ENCODE data around the gene SLC1A6.

Gene SLC1A6

DNA sequence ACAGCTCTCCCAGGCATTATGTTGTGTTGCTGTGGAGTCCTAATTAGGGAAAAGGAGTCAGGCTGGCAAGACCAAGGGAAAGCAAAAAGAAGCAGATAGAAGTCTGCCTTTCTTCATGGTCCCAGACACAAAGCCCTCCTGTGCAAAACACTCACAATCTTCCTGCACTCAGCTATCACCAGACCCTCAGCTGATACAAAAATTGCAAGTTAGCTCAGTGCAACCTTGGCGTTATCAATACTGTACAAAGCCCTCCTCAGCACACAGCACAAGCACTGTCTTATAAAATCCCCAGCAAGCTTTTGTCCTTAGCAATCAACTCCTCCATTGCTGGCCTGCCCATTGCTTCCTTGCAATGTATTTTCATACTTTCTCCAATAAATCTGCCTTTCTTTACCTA lies 35.2 kb downstream of the SLC1A6 start:
- Histone ChIP-seq H3K4me1 (ENCODE audit: control insufficient read depth in 1 of 2, insufficient read depth in 1 of 2, low read depth in 1 of 2, low read length in 1 of 2) (no peaks in the 10 kb centered on the region), H3K27me3 (peaks cover 5% of the 10 kb centered on the region), H3K36me3 (no peaks in the 10 kb centered on the region), H3K9me3 (no peaks in the 10 kb centered on the region), H3K27ac (no peak overlapping the region), H3K4me3 (ENCODE audit: low read depth in 1 of 2, low read length in 1 of 2) (no peak overlapping the region)
- TF ChIP-seq, protein P1, sequence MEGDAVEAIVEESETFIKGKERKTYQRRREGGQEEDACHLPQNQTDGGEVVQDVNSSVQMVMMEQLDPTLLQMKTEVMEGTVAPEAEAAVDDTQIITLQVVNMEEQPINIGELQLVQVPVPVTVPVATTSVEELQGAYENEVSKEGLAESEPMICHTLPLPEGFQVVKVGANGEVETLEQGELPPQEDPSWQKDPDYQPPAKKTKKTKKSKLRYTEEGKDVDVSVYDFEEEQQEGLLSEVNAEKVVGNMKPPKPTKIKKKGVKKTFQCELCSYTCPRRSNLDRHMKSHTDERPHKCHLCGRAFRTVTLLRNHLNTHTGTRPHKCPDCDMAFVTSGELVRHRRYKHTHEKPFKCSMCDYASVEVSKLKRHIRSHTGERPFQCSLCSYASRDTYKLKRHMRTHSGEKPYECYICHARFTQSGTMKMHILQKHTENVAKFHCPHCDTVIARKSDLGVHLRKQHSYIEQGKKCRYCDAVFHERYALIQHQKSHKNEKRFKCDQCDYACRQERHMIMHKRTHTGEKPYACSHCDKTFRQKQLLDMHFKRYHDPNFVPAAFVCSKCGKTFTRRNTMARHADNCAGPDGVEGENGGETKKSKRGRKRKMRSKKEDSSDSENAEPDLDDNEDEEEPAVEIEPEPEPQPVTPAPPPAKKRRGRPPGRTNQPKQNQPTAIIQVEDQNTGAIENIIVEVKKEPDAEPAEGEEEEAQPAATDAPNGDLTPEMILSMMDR (IDR thresholded peaks at IDR 0.05): no peak

DNA sequence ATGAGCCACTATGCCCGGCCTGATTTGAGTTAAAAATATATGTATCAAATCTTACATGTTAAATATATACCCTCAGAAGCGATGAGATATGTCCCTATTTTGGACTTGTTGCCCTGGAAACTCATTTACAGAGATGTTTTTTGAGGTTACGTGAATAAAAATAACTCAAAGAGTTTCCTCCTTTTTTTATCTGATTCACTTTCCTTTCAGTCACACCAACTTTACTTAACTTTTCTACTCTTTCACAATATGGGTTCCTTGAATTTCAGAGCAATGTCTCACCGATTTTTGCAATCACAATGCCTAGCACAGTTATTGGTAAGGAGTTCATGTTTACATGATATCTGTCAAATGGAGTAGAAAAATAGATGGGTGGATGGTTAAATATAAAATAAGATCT lies 36.1 kb downstream of the SLC1A6 start:
- Histone ChIP-seq H3K4me1 (ENCODE audit: control insufficient read depth in 1 of 2, insufficient read depth in 1 of 2, low read depth in 1 of 2, low read length in 1 of 2) (no peaks in the 10 kb centered on the region), H3K4me3 (ENCODE audit: low read depth in 1 of 2, low read length in 1 of 2) (no peak overlapping the region), H3K27me3 (peaks cover 5% of the 10 kb centered on the region), H3K36me3 (no peaks in the 10 kb centered on the region), H3K27ac (no peak overlapping the region), H3K9me3 (no peaks in the 10 kb centered on the region)
- TF ChIP-seq, protein P1 (IDR thresholded peaks at IDR 0.05): no peak

DNA sequence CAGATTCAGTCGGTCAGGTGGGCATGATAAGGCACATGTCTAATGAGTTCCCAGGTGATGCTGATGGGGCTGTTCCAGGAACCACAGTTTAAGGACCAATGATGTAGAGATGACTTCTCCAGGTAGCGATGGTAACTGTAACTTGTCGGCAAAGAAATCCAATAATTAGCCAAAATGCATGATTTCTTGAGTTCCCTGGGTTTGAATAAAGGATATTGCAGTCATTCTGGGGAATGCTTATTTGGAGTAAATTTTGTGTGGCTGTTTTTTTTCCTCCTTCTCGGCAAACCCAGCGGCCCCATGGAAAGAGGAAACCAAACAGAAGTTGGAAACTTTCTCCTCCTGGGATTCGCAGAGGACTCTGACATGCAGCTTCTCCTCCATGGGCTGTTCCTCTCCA lies 38.5 kb downstream of the SLC1A6 start, which contains the start of gene OR7C2:
Gene OR7C2, plus strand, starts transcription at position 301 of the 400 bp plus-strand sequence. Its CDS starts 0 bp downstream, at position 301.
- H3K4me3 ChIP-seq (ENCODE audit: low read depth in 1 of 2, low read length in 1 of 2): no peak within 1 kb of the TSS
- TF ChIP-seq, protein P1 (IDR thresholded peaks at IDR 0.05): no peak
- no peak within 1 kb of the TSS for H3K27ac ChIP-seq
- H3K27me3 ChIP-seq: peaks cover 5% of the 10 kb centered on the region
- H3K9me3 ChIP-seq: no peaks in the 10 kb centered on the region
- no peaks in the 10 kb centered on the region for H3K36me3 ChIP-seq
- no peaks in the 10 kb centered on the region for H3K4me1 ChIP-seq (ENCODE audit: control insufficient read depth in 1 of 2, insufficient read depth in 1 of 2, low read depth in 1 of 2, low read length in 1 of 2)

DNA sequence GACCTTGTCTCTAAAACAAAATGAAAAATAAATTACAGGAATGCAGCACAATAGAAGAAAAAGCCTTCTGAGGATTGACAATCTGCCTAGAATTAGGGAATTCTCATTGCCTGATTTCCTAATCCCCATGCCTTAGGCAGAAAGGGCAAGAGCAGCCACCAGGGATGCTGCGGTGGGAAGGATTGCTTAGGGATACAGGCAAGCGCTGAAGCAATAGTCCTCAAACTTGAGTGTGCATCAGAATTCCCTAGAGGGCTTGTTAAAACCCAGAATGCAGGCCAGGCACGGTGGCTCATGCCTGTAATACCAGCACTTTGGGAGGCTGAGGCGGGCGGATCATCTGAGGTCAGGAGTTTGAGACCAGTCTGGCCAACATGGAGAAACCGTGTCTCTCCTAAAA lies 39.4 kb downstream of the SLC1A6 start:
- H3K4me3 ChIP-seq (ENCODE audit: low read depth in 1 of 2, low read length in 1 of 2): no peak overlapping the region
- H3K9me3 ChIP-seq: no peaks in the 10 kb centered on the region
- peaks cover 5% of the 10 kb centered on the region for H3K27me3 ChIP-seq
- H3K36me3 ChIP-seq: no peaks in the 10 kb centered on the region
- H3K27ac ChIP-seq: no peak overlapping the region
- TF ChIP-seq, protein P1 (IDR thresholded peaks at IDR 0.05): no peak
- H3K4me1 ChIP-seq (ENCODE audit: control insufficient read depth in 1 of 2, insufficient read depth in 1 of 2, low read depth in 1 of 2, low read length in 1 of 2): no peaks in the 10 kb centered on the region

DNA sequence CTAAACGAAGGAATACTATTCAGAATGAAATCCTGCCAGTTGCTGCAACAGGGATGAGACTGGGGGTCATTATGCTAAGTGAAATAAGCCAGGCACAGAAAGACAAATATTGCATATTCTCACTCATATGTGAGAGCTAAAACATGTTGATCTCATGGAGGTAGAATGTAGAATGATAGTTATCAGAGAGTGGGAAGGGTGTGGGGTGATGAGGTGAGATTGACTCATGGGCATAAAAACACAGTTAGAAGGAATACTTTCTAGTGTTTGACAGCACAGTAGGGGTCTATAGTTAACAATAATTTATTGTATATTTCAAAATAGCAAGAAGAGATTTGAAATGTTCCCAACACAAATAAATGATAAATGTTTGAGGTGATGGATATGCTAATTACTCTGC lies 46.2 kb downstream of the SLC1A6 start:
- TF ChIP-seq, protein P1 (IDR thresholded peaks at IDR 0.05): no peak
- H3K4me1 ChIP-seq (ENCODE audit: control insufficient read depth in 1 of 2, insufficient read depth in 1 of 2, low read depth in 1 of 2, low read length in 1 of 2): no peaks in the 10 kb centered on the region
- no peak overlapping the region for H3K27ac ChIP-seq

DNA sequence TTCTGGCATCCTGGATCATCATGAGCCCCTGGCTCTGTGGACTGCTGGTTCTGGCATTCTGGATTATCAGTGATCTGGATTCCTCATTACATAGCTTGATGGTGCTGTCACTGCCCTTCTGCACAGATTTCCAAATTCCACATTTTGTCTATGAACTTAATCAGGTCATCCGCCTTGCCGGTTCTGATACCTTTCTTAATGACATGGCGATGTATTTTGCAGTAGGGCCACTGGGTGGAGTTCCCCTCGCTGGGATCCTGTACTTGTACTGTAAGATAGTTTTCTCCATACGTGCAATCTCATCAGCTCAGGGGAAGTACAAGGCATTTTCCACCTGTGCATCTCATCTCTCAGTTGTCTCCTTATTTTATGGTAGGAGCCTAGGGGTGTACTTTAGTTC lies 62.8 kb downstream of the SLC1A6 start:
- Histone ChIP-seq H3K36me3 (no peaks in the 10 kb centered on the region), H3K27me3 (peaks cover 12% of the 10 kb centered on the region), H3K9me3 (no peaks in the 10 kb centered on the region), H3K27ac (no peak overlapping the region), H3K4me3 (ENCODE audit: low read depth in 1 of 2, low read length in 1 of 2) (no peak overlapping the region), H3K4me1 (ENCODE audit: control insufficient read depth in 1 of 2, insufficient read depth in 1 of 2, low read depth in 1 of 2, low read length in 1 of 2) (no peaks in the 10 kb centered on the region)
- TF ChIP-seq, protein P1 (IDR thresholded peaks at IDR 0.05): no peak

More for the DNA sequence above, 46.2 kb downstream of the SLC1A6 start:
- Histone ChIP-seq H3K36me3 (no peaks in the 10 kb centered on the region), H3K27me3 (no peaks in the 10 kb centered on the region), H3K4me3 (ENCODE audit: low read depth in 1 of 2, low read length in 1 of 2) (no peak overlapping the region), H3K9me3 (no peaks in the 10 kb centered on the region)
